Measurements from ENCODE around the gene EFCAB6. TPM values are rescaled to one million over a fixed set of nuclear protein-coding genes. Genes with fewer than 3 reads are reported as not detected.
A peak's percentile ranks its signal among the peaks of the same experiment; 100 is the strongest.

EFCAB6 gene
- total RNA-seq, 4 donors from 2014 or later: 1.2 to 4.0 (median 3.0) TPM

- Histone ChIP-seq H3K4me1 (peaks cover 17 to 39% (median 27%) of the 10 kb centered on the region in 4 donors), H3K27me3 (peaks cover 0 to 37% (median 0%) of the 10 kb centered on the region in 4 donors), H3K27ac (replicated peaks in 1 of 4) (peak overlapping the region in 1 of 4 donors; percentile 13), H3K4me3 (no peak overlapping the region), H3K36me3 (no peaks in the 10 kb centered on the region), H3K9me3 (no peaks in the 10 kb centered on the region)
- intact Hi-C loops (cut with DNase I): no loop called here
- DNase-seq (ENCODE audit: extremely low spot score): no peak
- TF ChIP-seq POLR2A (IDR thresholded peaks at IDR 0.05; ENCODE audit: low read depth): no peak
- no peak for TF ChIP-seq POLR2AphosphoS5 (IDR thresholded peaks at IDR 0.05)
- TF ChIP-seq, protein P1, sequence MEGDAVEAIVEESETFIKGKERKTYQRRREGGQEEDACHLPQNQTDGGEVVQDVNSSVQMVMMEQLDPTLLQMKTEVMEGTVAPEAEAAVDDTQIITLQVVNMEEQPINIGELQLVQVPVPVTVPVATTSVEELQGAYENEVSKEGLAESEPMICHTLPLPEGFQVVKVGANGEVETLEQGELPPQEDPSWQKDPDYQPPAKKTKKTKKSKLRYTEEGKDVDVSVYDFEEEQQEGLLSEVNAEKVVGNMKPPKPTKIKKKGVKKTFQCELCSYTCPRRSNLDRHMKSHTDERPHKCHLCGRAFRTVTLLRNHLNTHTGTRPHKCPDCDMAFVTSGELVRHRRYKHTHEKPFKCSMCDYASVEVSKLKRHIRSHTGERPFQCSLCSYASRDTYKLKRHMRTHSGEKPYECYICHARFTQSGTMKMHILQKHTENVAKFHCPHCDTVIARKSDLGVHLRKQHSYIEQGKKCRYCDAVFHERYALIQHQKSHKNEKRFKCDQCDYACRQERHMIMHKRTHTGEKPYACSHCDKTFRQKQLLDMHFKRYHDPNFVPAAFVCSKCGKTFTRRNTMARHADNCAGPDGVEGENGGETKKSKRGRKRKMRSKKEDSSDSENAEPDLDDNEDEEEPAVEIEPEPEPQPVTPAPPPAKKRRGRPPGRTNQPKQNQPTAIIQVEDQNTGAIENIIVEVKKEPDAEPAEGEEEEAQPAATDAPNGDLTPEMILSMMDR (IDR thresholded peaks at IDR 0.05): no peak
- TF ChIP-seq EP300 (IDR thresholded peaks at IDR 0.05): no peak
- 91% methylated on average over 10 of the region's 12 CpGs for WGBS
Observed at GRCh38 chr22:43830931-43831560, 18.9 kb upstream of the EFCAB6 start.

GRCh38 chr22:43829904-43830851, 18.1 kb upstream of the EFCAB6 start:
- Histone ChIP-seq H3K27me3 (peaks cover 0 to 28% (median 0%) of the 10 kb centered on the region in 4 donors), H3K4me1 (peaks cover 17 to 40% (median 27%) of the 10 kb centered on the region in 4 donors), H3K27ac (replicated peaks in 1 of 4) (peak overlapping the region; percentile 27 to 72 (median 51)), H3K4me3 (no peak overlapping the region), H3K9me3 (no peaks in the 10 kb centered on the region), H3K36me3 (no peaks in the 10 kb centered on the region)
- intact Hi-C loops (cut with DNase I): loop anchor here (10.0 kb wide), 1 partner anchor 445 kb away; no protein-coding TSS in a partner anchor
- 61% methylated on average over 25 of the region's 33 CpGs for WGBS
- TF ChIP-seq POLR2A (IDR thresholded peaks at IDR 0.05; ENCODE audit: low read depth) (no peak), POLR2AphosphoS5 (IDR thresholded peaks at IDR 0.05) (peak; percentile 31 to 45)
- no peak for DNase-seq (ENCODE audit: extremely low spot score)

DNA sequence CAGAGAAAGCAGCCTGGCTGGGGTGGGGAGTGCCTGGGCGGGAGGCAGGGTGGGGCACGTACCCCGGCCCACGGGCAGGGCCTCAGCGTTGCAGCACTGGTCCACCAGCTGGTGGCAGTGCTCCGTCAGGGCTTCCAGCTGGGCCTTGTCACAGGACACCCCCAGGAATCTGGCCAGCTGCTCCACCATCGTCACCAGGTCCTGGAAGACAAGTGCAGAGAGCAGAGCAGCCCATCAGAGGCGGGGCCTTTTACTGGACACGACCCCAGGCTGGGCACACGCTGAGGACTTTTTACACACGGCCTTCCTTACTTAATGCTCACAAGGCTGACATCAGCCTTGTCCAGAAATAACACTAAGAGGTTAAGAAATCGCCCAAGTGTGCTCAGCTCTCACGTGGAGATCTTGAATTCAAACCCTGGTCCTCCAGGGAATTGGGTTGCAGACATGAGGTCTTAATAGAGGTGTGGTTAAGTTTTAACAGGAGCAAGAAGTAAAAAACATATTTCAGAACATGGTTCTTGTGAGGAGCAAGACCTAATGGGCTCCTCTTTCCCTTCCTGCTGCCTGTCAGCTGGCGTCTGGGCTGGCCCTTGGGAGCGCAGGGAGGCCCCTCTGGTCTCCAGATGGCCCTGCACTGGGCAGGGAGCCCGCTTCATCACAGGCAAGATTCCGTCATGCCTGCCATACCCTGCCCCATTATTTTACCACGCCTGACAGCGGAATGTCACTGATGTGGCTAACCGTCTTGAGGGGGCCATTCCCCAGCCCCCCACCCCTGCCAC, 17.1 kb upstream of the EFCAB6 start:
- 47% methylated on average over 11 of the region's 20 CpGs for WGBS
- peak; percentile 95 for DNase-seq (ENCODE audit: extremely low spot score)
- peaks cover 17 to 40% (median 27%) of the 10 kb centered on the region in 4 donors for H3K4me1 ChIP-seq
- H3K27ac ChIP-seq (replicated peaks in 1 of 4): peak overlapping the region; percentile 27 to 72 (median 51)
- intact Hi-C loops (cut with DNase I): loop anchor here (10.0 kb wide), 1 partner anchor 444 kb away; no protein-coding TSS in a partner anchor
- H3K4me3 ChIP-seq: no peak overlapping the region
- no peaks in the 10 kb centered on the region for H3K36me3 ChIP-seq
- TF ChIP-seq POLR2AphosphoS5 (IDR thresholded peaks at IDR 0.05) (peak; percentile 51 to 68), POLR2A (IDR thresholded peaks at IDR 0.05; ENCODE audit: low read depth) (no peak)
- H3K9me3 ChIP-seq: no peaks in the 10 kb centered on the region
- peaks cover 0 to 32% (median 0%) of the 10 kb centered on the region in 4 donors for H3K27me3 ChIP-seq

DNA sequence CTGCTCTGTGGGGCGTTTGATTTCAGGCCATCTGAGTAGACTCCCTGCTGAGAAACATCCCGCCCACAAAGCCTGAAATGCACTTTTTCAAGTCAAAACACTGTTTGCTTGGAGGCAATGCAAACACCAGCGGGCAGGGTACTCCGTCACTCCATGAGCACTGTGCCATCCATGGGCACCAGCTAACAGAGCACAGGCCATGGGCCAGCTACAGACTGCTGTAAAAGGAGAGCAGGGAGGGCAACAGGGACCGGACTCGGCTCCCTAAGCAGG, 16.6 kb upstream of the EFCAB6 start:
- H3K36me3 ChIP-seq: no peaks in the 10 kb centered on the region
- WGBS: 91% methylated on average over 2 of the region's 6 CpGs
- intact Hi-C loops (cut with DNase I): loop anchor here (10.0 kb wide), 1 partner anchor 444 kb away; no protein-coding TSS in a partner anchor
- no peak for DNase-seq (ENCODE audit: extremely low spot score)
- no peak for TF ChIP-seq POLR2A (IDR thresholded peaks at IDR 0.05; ENCODE audit: low read depth)
- no peak for TF ChIP-seq EP300 (IDR thresholded peaks at IDR 0.05)
- TF ChIP-seq, protein P1 (IDR thresholded peaks at IDR 0.05): no peak
- TF ChIP-seq POLR2AphosphoS5 (IDR thresholded peaks at IDR 0.05): no peak
- peaks cover 0 to 32% (median 0%) of the 10 kb centered on the region in 4 donors for H3K27me3 ChIP-seq
- H3K9me3 ChIP-seq: no peaks in the 10 kb centered on the region
- H3K4me3 ChIP-seq: no peak overlapping the region
- H3K4me1 ChIP-seq: peaks cover 17 to 40% (median 27%) of the 10 kb centered on the region in 4 donors
- H3K27ac ChIP-seq (replicated peaks in 1 of 4): peak overlapping the region; percentile 9 to 45 (median 31)

GRCh38 chr22:43827926-43828724, 16.0 kb upstream of the EFCAB6 start:
- Histone ChIP-seq H3K36me3 (no peaks in the 10 kb centered on the region), H3K27me3 (peaks cover 0 to 32% (median 0%) of the 10 kb centered on the region in 4 donors), H3K4me1 (peaks cover 17 to 40% (median 27%) of the 10 kb centered on the region in 4 donors), H3K27ac (replicated peaks in 1 of 4) (peak overlapping the region in 3 of 4 donors; percentile 19 to 45 (median 43)), H3K4me3 (no peak overlapping the region), H3K9me3 (no peaks in the 10 kb centered on the region)
- TF ChIP-seq POLR2AphosphoS5 (IDR thresholded peaks at IDR 0.05) (no peak), EP300 (IDR thresholded peaks at IDR 0.05) (no peak), POLR2A (IDR thresholded peaks at IDR 0.05; ENCODE audit: low read depth) (no peak)
- TF ChIP-seq, protein P1 (IDR thresholded peaks at IDR 0.05): no peak
- DNase-seq (ENCODE audit: extremely low spot score): no peak
- 91% methylated on average over 14 of the region's 16 CpGs for WGBS
- intact Hi-C loops (cut with DNase I): loop anchor here (10.0 kb wide), 1 partner anchor 443 kb away; no protein-coding TSS in a partner anchor
